Right hindlimb (tissue), 1 donor: ENCODE data around the gene ZBP1.

ENCODE experiments used
- DNase-seq: peaks from one replicate; pipeline ENCODE4 v3.0.0-alpha.2; 2018

ZBP1 gene

GRCh38 chr20:57583289-57584257, 36.7 kb downstream of the ZBP1 start:
- DNase-seq = no peak

GRCh38 chr20:57582432-57583288, 37.6 kb downstream of the ZBP1 start:
- peak; percentile 86 for DNase-seq

GRCh38 chr20:57582029-57582378, 38.2 kb downstream of the ZBP1 start:
- DNase-seq = no peak

- no peak for DNase-seq
These were observed 38.8 kb downstream of the ZBP1 start for GRCh38 chr20:57581202-57582028.

GRCh38 chr20:57580478-57581201, 39.6 kb downstream of the ZBP1 start:
- DNase-seq = no peak

- no peak for DNase-seq
These were observed 40.3 kb downstream of the ZBP1 start for GRCh38 chr20:57579898-57580447.

- DNase-seq = no peak
These were observed 40.8 kb downstream of the ZBP1 start for GRCh38 chr20:57579331-57579897.

- DNase-seq = no peak
These were observed 41.6 kb downstream of the ZBP1 start for GRCh38 chr20:57578476-57579165.

- DNase-seq = no peak
These were observed 42.3 kb downstream of the ZBP1 start for GRCh38 chr20:57577679-57578475.

- no peak for DNase-seq
These were observed 43.3 kb downstream of the ZBP1 start for GRCh38 chr20:57576617-57577550.

- DNase-seq = no peak
These were observed 44.2 kb downstream of the ZBP1 start for GRCh38 chr20:57576002-57576401.

GRCh38 chr20:57574954-57575353, 45.3 kb downstream of the ZBP1 start:
- no peak for DNase-seq

- DNase-seq = no peak
These were observed 46.3 kb downstream of the ZBP1 start for GRCh38 chr20:57573894-57574293.

- DNase-seq = no peak
These were observed 47.0 kb downstream of the ZBP1 start for GRCh38 chr20:57573242-57573641.

- DNase-seq = no peak
These were observed 48.3 kb downstream of the ZBP1 start for GRCh38 chr20:57571782-57572416.

- DNase-seq = no peak
These were observed 49.3 kb downstream of the ZBP1 start for GRCh38 chr20:57570920-57571319.

- no peak for DNase-seq
These were observed 49.9 kb downstream of the ZBP1 start for GRCh38 chr20:57570145-57570850.

- no peak for DNase-seq
These were observed 51.3 kb downstream of the ZBP1 start for GRCh38 chr20:57568960-57569359.
